Gastrocnemius medialis (tissue), 4 donors: Measurements from ENCODE around the gene SFSWAP. TPM values are rescaled to one million over a fixed set of nuclear protein-coding genes. Genes with fewer than 3 reads are reported as not detected.
A peak's percentile ranks its signal among the peaks of the same experiment; 100 is the strongest.
"Not testable (repeated sequence)": the region's sequence is repeated elsewhere in the genome, so short reads cannot be mapped to it uniquely, and the experiment has no call there.

Experiments
- ATAC-seq, 2 donors: fragments of 150-250 bp; one replicate each; pipeline ENCODE4 v1.9.1; 2016
- DNase-seq, 2 donors: peaks; one replicate each; pipeline ENCODE4 v3.0.0-alpha.2; 2019
- H3K27ac ChIP-seq, 4 donors: fragments of 200-600 bp; sonication (generic); 1 replicate in 1 of 4; 2 replicates in 3 of 4; pipeline ENCODE4 v1.5.1; 2016 to 2018; ENCODE audit warnings: mild to moderate bottlenecking in 2 of 4, moderate library complexity in 1 of 4
- H3K27me3 ChIP-seq, 3 donors: fragments of 200-600 bp; sonication (generic) in 2 of 3; 1 replicate in 1 of 3; 2 replicates in 2 of 3; pipeline versions ENCODE4 v1.5.1 to v1.6.0; 2016 to 2019; ENCODE audit warnings: mild to moderate bottlenecking in 1 of 3, moderate library complexity in 1 of 3
- H3K36me3 ChIP-seq, 2 donors: fragments of 200-600 bp; sonication (generic) in 1 of 2; one replicate each; pipeline ENCODE4 v1.5.1; 2017 to 2018
- H3K4me1 ChIP-seq, 2 donors: fragments of 200-600 bp; sonication (generic) in 1 of 2; one replicate each; pipeline ENCODE4 v1.5.1; 2016 to 2017; ENCODE audit warnings: mild to moderate bottlenecking in 2 of 2
- H3K4me3 ChIP-seq, 4 donors: fragments of 200-600 bp; sonication (generic) in 3 of 4; 1 replicate in 1 of 4; 2 replicates in 3 of 4; pipeline ENCODE4 v1.5.1; 2016 to 2019; ENCODE audit warnings: mild to moderate bottlenecking in 2 of 4
- H3K9me3 ChIP-seq, 3 donors: fragments of 200-600 bp; sonication (generic) in 2 of 3; 1 replicate in 1 of 3; 2 replicates in 2 of 3; pipeline ENCODE4 v1.5.1; 2016 to 2019
- CTCF ChIP-seq, 5 experiments: fragments of 450-650 bp in 3 of 5; fragments of 200-600 bp in 2 of 5; sonication (generic) in 2 of 5; IDR thresholded peaks in 4 of 5; conservative IDR thresholded peaks in 1 of 5; 1 replicate in 4 of 5; 2 replicates in 1 of 5; pipeline ENCODE4 v1.5.1; 2016 to 2019; ENCODE audit warnings: antibody characterized with exemption in 5 of 5, mild to moderate bottlenecking in 3 of 5, moderate library complexity in 3 of 5
- POLR2A ChIP-seq, 2 donors: fragments of 450-650 bp; IDR thresholded peaks; one replicate each; pipeline ENCODE4 v1.6.1; 2017; ENCODE audit warnings: antibody characterized with exemption in 2 of 2, mild to moderate bottlenecking in 2 of 2, moderate library complexity in 2 of 2
- in situ Hi-C, 4 donors: fragments of 200-750 bp; cut with MboI; loops; one replicate each; pipeline versions ENCODE4 v1.15.0 to v1.8.0; 2017; ENCODE audit warnings: low sequenced_read_pairs in 4 of 4
- intact Hi-C: fragments of 100-400 bp; cut with DNase I; formaldehyde crosslinking; loops from one replicate; pipeline ENCODE4 v1.15.1; 2023; ENCODE audit warnings: low total_unique reads
- total RNA-seq, 4 donors: library from RNA; depleted of rRNA; stranded (reverse); fragments of >200 nt; gene quantifications; one replicate each; pipeline versions ENCODE4 v1.1.0 to v1.2.3, GENCODE V29; 2016

Gene SFSWAP
- total RNA-seq, 4 donors from 2014 or later = 18.0 to 29.7 (median 25.4) TPM

DNA sequence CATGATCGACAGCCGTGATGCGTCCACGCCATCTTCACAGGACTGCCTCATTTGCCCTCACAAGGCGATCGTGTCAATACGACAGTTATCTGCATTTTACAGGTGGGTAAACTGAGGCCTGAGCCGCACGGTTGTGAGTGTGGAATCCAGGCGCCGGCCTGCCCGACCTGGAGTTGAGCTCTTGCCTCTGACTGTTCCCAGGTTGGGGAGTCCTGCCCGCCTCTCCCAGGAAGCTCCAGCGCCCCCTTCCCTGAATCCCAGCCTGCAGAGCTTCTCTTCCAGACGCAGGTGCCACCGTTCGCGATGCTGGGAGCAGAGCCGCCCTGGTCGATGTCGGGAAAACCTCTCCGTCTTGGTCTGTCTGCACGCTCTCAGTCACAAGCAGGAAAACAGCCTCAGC, 31.1 kb upstream of the SFSWAP start:
- peaks cover 6 to 18% (median 8%) of the 10 kb centered on the region in 3 donors for H3K27me3 ChIP-seq
- H3K36me3 ChIP-seq, H3K27ac ChIP-seq, H3K4me1 ChIP-seq, H3K9me3 ChIP-seq, H3K4me3 ChIP-seq, intact Hi-C loops, ATAC-seq, in situ Hi-C loops, DNase-seq: not testable (repeated sequence)

DNA sequence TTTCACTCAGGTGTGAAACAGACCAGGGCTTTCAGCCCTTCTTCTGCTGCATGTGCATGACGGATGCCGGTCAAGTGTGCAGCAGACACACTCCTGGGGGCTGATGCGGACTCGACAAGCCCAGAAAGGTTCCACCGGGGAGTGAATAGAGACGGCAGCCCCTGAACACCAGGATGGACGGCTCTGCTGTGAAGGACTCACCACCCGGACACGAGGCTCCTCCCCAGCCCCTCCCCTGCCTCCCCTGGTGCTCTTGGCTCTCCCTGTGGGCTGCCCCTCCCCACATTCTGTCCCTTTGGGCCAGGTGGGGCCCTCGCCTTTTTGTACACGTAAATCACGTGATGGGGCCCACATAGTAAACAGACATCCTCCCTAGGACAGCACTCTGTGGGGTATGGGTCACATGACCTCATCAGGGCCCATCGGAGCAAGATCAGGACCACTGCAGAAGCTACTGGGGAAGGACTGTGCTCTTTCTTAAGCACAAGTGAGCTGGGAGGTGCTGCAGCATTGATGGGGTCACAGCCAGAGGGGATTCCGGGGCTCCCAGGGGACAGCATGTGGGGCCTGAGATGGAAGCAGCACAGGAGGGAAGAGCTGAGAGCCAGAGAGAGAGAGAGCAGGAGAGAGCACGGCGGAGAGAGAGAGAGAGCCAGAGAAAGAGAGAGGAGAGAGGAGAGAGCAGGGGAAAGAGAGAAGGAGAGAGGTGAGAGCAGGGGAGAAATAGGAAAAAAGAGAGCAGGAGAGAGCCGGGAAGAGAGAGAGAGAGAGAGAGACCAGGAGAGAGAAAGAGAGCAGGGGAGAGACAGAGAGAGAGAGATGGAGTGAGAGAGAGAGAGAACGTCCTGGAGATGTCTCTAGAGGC, 30.3 kb upstream of the SFSWAP start:
- H3K9me3 ChIP-seq, H3K27ac ChIP-seq, H3K4me3 ChIP-seq, DNase-seq, in situ Hi-C loops, intact Hi-C loops, ATAC-seq, H3K4me1 ChIP-seq, H3K36me3 ChIP-seq: not testable (repeated sequence)
- H3K27me3 ChIP-seq = peaks cover 5 to 18% (median 6%) of the 10 kb centered on the region in 3 donors

GRCh38 chr12:131681257-131681620, 29.7 kb upstream of the SFSWAP start:
- H3K36me3 ChIP-seq = no peaks in the 10 kb centered on the region
- in situ Hi-C loops = no loop called here
- H3K27me3 ChIP-seq = peaks cover 5 to 18% (median 6%) of the 10 kb centered on the region in 3 donors
- TF ChIP-seq CTCF (IDR thresholded peaks at IDR 0.05 in 4 of 5, conservative IDR thresholded peaks at IDR 0.05 in 1 of 5) = no peak
- no peak for TF ChIP-seq POLR2A (IDR thresholded peaks at IDR 0.05)
- no peaks in the 10 kb centered on the region for H3K4me1 ChIP-seq
- no peaks in the 10 kb centered on the region for H3K9me3 ChIP-seq
- H3K4me3 ChIP-seq = no peak overlapping the region
- intact Hi-C loops = no loop called here
- no peak overlapping the region for H3K27ac ChIP-seq
- no peak for DNase-seq
- no peak for ATAC-seq

DNA sequence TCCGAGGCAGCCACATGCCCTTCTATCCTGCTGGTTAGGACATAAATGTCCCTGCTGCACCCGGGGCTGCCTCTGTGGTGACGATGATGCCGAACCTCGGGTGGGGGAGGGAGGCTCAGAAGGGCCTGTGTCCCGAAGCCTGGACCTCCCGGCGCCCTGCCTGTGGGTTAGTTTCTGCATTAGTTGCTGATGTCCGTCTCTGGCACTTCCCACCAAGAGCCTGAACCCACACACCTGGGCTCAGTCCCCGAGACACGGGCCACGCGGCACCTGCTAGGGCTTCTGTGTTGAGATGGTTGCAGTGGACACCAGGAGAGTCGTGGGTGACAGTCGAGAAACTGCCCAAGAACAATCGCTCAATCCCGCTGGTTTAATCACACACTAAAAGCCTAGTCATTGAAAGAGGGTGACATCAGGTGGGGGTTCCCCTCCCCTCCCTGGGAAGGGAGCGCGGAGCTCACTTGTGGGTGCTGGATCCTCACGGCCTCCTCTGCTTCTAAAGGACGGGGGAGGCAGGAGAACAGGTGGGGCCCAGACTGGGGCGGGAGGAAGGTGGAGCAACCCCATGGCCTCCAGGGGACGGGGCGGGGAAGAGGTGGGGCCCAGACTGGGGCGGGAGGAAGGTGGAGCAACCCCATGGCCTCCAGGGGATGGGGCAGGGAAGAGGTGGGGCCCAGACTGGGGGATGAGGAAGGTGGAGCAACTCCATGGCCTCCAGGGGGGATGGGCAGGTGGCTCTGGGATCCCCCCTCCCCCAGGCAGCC, 29.0 kb upstream of the SFSWAP start:
- H3K36me3 ChIP-seq, H3K9me3 ChIP-seq, in situ Hi-C loops, H3K27ac ChIP-seq, H3K4me1 ChIP-seq, intact Hi-C loops, H3K4me3 ChIP-seq: not testable (repeated sequence)
- DNase-seq = peak in 1 of 2 donors; percentile 25
- H3K27me3 ChIP-seq = peaks cover 5 to 18% (median 6%) of the 10 kb centered on the region in 3 donors
- peak in 1 of 2 donors; percentile 66 for ATAC-seq

DNA sequence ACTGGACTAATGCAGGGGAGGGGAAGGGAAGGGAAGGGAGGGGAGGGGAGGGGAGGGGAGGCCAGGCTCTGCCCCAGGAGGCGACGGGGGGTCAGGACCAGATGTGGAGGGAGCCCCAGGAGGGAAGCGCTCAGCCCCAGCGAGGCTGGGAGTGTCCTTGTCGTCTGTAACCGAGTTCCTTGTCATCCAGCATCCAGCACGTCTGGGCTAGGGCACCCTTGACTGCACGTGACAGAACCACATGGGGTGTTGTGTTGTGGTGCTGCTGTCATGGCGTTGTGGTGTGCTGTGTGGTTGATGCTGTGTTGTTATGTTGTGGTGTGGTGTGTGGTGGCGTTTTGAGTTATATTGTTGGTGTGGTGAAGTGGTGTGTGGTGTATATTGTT, 28.4 kb upstream of the SFSWAP start:
- ATAC-seq = no peak

More for the DNA sequence above, 28.4 kb upstream of the SFSWAP start:
- TF ChIP-seq CTCF (IDR thresholded peaks at IDR 0.05 in 4 of 5, conservative IDR thresholded peaks at IDR 0.05 in 1 of 5) = no peak
- no peak for TF ChIP-seq POLR2A (IDR thresholded peaks at IDR 0.05)
- intact Hi-C loops (no loop called here), in situ Hi-C loops (no loop called here)
- Histone ChIP-seq H3K4me1 (no peaks in the 10 kb centered on the region), H3K27ac (no peak overlapping the region), H3K9me3 (no peaks in the 10 kb centered on the region), H3K36me3 (no peaks in the 10 kb centered on the region), H3K27me3 (peaks cover 6 to 18% (median 8%) of the 10 kb centered on the region in 3 donors), H3K4me3 (no peak overlapping the region)
- DNase-seq = no peak
